ENCODE results near the gene FAM83E.

DNA sequence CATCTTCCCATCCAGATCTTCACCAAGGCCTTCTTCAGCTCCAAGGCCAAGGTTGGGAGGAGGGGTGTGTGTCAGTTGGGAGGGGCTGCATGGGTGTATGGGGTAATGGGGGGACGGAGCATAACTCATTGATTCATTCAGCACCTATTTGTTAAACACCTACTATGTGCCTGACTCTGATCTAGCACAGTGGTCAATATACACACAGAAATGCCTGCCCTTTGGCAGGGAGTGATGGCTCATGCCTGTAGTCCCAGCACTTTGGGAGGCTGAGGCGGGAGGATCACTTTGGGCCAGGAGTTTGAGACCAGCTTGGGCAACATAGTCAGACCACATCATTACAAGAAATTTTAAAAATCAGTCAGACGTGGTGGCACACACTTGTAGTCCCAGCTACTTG is 27.5 kb downstream of the FAM83E start:
- TF ChIP-seq, protein P1, sequence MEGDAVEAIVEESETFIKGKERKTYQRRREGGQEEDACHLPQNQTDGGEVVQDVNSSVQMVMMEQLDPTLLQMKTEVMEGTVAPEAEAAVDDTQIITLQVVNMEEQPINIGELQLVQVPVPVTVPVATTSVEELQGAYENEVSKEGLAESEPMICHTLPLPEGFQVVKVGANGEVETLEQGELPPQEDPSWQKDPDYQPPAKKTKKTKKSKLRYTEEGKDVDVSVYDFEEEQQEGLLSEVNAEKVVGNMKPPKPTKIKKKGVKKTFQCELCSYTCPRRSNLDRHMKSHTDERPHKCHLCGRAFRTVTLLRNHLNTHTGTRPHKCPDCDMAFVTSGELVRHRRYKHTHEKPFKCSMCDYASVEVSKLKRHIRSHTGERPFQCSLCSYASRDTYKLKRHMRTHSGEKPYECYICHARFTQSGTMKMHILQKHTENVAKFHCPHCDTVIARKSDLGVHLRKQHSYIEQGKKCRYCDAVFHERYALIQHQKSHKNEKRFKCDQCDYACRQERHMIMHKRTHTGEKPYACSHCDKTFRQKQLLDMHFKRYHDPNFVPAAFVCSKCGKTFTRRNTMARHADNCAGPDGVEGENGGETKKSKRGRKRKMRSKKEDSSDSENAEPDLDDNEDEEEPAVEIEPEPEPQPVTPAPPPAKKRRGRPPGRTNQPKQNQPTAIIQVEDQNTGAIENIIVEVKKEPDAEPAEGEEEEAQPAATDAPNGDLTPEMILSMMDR (conservative IDR thresholded peaks at IDR 0.05; ENCODE audit: low read length): no peak
- TF ChIP-seq EZH2phosphoT487 (IDR thresholded peaks at IDR 0.05; ENCODE audit: borderline replicate concordance): no peak
